HFFc6 (cell line): ENCODE results near the gene SFSWAP. TPM values are rescaled to one million over a fixed set of nuclear protein-coding genes. Genes with fewer than 3 reads are reported as not detected.
"Not testable (repeated sequence)": the region's sequence is repeated elsewhere in the genome, so short reads cannot be mapped to it uniquely, and the experiment has no call there.

Source experiments
- DNase-seq: peaks from one replicate; pipeline ENCODE4 v3.0.0-alpha.2; 2018
- H3K27ac Mint-ChIP-seq: 2 replicates; pipeline ENCODE4 v1.8.0; 2020; ENCODE audit warnings: mild to moderate bottlenecking, mixed read lengths
- H3K27me3 Mint-ChIP-seq: 2 replicates; pipeline ENCODE4 v1.8.0; 2021; ENCODE audit warnings: mild to moderate bottlenecking, moderate library complexity, mixed read lengths; ENCODE audit not compliant: insufficient read depth
- H3K36me3 Mint-ChIP-seq: 2 replicates; pipeline ENCODE4 v1.8.0; 2021; ENCODE audit warnings: low read depth, mixed read lengths
- H3K4me1 Mint-ChIP-seq: 2 replicates; pipeline ENCODE4 v1.8.0; 2020; ENCODE audit warnings: low read depth, mixed read lengths
- H3K4me3 Mint-ChIP-seq: 2 replicates; pipeline ENCODE4 v1.8.0; 2020; ENCODE audit warnings: mild to moderate bottlenecking, moderate library complexity, mixed read lengths
- H3K9me3 Mint-ChIP-seq: 2 replicates; pipeline ENCODE4 v1.8.0; 2020; ENCODE audit warnings: mild to moderate bottlenecking, mixed read lengths
- total RNA-seq, 6 experiments: library from RNA; stranded (reverse); fragmentation: NEBNext Ultra II Directional; extraction: Animal tissue kit (Norgen Biotek cat#: 25700); gene quantifications; 2 replicates in 1 of 6; 3 replicates in 5 of 6; pipeline ENCODE4 v1.2.3, GENCODE V29; 2021
- TF ChIP-seq, protein P1 (sequence below): fragments of 200-600 bp; sonication (generic); IDR thresholded peaks from 2 replicates; pipeline ENCODE4 v1.5.0; 2021; ENCODE audit warnings: antibody characterized with exemption, mild to moderate bottlenecking

Gene SFSWAP
- total RNA-seq, 6 experiments from 2014 or later = 23.9 to 32.4 (median 28.8) TPM

DNA sequence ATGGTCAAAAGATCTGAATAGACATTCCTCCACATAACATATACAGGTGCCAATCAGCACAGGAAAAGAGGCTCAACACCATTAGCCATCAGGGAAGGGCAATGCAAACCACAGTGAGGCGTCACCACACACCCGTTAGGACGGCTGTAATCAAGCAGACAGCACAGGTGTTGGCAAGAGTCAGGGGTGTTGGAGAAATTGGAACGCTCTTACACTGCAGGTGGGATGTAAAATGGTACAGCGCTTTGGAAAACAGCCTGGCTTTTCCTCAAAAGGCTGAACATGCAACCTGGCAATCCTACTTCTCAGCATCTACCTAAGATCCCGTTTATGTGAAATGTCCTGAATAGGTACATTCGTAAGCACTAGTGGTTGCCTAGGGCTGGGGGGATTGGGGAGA lies 95.8 kb downstream of the SFSWAP start:
- Mint-ChIP-seq H3K9me3 (no peaks in the 10 kb centered on the region), H3K4me3 (no peak overlapping the region), H3K27ac (no peak overlapping the region), H3K27me3 (peaks cover 1% of the 10 kb centered on the region; the same call in 1 of the 2 replicates), H3K36me3 (no peaks in the 10 kb centered on the region; the same call in 1 of the 2 replicates), H3K4me1 (peaks cover 10% of the 10 kb centered on the region)
- no peak for DNase-seq
- TF ChIP-seq, protein P1, sequence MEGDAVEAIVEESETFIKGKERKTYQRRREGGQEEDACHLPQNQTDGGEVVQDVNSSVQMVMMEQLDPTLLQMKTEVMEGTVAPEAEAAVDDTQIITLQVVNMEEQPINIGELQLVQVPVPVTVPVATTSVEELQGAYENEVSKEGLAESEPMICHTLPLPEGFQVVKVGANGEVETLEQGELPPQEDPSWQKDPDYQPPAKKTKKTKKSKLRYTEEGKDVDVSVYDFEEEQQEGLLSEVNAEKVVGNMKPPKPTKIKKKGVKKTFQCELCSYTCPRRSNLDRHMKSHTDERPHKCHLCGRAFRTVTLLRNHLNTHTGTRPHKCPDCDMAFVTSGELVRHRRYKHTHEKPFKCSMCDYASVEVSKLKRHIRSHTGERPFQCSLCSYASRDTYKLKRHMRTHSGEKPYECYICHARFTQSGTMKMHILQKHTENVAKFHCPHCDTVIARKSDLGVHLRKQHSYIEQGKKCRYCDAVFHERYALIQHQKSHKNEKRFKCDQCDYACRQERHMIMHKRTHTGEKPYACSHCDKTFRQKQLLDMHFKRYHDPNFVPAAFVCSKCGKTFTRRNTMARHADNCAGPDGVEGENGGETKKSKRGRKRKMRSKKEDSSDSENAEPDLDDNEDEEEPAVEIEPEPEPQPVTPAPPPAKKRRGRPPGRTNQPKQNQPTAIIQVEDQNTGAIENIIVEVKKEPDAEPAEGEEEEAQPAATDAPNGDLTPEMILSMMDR = no peak

- Mint-ChIP-seq H3K4me3 (no peak overlapping the region), H3K36me3 (peaks cover 11% of the 10 kb centered on the region; the same call in 1 of the 2 replicates)
- DNase-seq = no peak
Measured at GRCh38 chr12:131808744-131809371, 98.0 kb downstream of the SFSWAP start.

DNA sequence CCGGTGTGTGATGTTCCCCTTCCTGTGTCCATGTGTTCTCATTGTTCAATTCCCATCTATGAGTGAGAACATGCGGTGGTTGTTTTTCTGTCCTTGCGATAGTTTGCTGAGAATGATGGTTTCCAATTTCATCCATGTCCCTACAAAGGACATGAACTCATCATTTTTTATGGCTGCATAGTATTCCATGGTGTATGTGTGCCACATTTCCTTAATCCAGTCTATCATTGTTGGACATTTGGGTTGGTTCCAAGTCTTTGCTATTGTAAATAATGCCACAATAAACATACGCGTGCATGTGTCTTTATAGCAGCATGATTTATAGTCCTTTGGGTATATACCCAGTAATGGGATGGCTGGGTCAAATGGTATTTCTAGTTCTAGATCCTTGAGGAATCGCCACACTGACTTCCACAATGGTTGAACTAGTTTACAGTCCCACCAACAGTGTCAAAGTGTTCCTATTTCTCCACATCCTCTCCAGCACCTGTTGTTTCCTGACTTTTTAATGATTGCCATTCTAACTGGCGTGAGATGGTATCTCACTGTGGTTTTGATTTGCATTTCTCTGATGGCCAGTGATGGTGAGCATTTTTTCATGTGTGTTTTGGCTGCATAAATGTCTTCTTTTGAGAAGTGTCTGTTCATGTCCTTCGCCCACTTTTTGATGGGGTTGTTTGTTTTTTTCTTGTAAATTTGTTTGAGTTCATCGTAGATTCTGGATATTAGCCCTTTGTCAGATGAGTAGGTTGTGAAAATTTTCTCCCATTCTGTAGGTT lies 98.8 kb downstream of the SFSWAP start:
- H3K27me3 Mint-ChIP-seq, H3K4me1 Mint-ChIP-seq, DNase-seq, H3K27ac Mint-ChIP-seq, H3K9me3 Mint-ChIP-seq, H3K4me3 Mint-ChIP-seq: not testable (repeated sequence)
- peaks cover 11% of the 10 kb centered on the region; the same call in 1 of the 2 replicates for H3K36me3 Mint-ChIP-seq

More at GRCh38 chr12:131808744-131809371, 98.0 kb downstream of the SFSWAP start:
- peaks cover 1% of the 10 kb centered on the region for H3K27me3 Mint-ChIP-seq
- peaks cover 7% of the 10 kb centered on the region for H3K9me3 Mint-ChIP-seq
- H3K4me1 Mint-ChIP-seq = peaks cover 7% of the 10 kb centered on the region
- TF ChIP-seq, protein P1 = no peak
- H3K27ac Mint-ChIP-seq = no peak overlapping the region

DNA sequence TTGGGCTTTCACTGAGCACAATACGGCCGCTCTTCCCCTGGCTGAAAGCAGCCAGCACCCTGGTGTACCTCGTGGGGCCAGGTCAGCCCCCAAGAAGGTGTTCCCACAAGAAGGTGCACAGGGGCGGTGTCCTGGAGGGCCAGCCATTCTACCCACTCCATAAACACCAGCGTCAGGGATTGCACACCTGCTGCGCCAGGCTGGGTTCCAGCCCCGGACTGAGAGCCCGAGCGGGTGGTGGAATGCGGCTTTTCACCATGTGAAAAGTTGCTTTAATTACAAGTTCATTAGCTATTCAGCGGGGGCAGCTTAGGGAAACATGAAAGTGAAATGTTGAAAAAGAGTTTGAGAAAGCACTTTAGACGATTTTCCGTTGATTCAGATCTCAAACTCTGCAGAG lies 99.8 kb downstream of the SFSWAP start:
- Mint-ChIP-seq H3K4me1 (no peaks in the 10 kb centered on the region), H3K36me3 (peaks cover 11% of the 10 kb centered on the region; the same call in 1 of the 2 replicates), H3K9me3 (peaks cover 9% of the 10 kb centered on the region), H3K4me3 (no peak overlapping the region), H3K27ac (no peak overlapping the region), H3K27me3 (peaks cover 1% of the 10 kb centered on the region)
- TF ChIP-seq, protein P1 = no peak
- DNase-seq = no peak

DNA sequence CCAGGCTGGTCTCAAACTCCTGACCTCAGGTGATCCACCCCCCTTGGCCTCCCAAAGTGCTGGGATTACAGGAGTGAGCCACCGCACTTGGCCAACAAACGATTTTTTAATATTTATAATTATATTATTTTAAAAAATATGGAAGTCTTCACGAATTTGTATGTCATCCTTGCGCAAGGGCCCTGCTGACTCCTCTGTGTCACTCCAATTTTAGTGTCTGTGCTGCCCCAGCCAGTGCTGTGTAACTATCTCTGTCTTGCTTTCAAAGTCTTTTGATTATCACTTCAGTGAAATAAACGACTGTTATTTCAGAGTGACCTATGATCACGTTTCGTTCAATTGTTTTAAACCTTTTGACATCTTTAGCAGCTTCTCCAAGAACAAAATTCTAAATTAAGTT lies 104.2 kb downstream of the SFSWAP start:
- H3K9me3 Mint-ChIP-seq = peaks cover 9% of the 10 kb centered on the region
- no peak overlapping the region for H3K4me3 Mint-ChIP-seq
- no peak overlapping the region for H3K27ac Mint-ChIP-seq

More for the DNA sequence above, 104.2 kb downstream of the SFSWAP start:
- no peak for DNase-seq
- TF ChIP-seq, protein P1 = no peak
- peaks cover 11% of the 10 kb centered on the region; the same call in 1 of the 2 replicates for H3K36me3 Mint-ChIP-seq
- H3K4me1 Mint-ChIP-seq = no peaks in the 10 kb centered on the region
- H3K27me3 Mint-ChIP-seq = peaks cover 7% of the 10 kb centered on the region
